Upper lobe of left lung (tissue), 4 donors: ENCODE data around the gene PP2D1.

ENCODE experiments used
- EP300 ChIP-seq, 4 donors: sonication (generic); formaldehyde crosslinking; IDR thresholded peaks; one replicate each; pipeline ENCODE4 v1.5.1; 2017; ENCODE audit warnings: antibody characterized with exemption in 4 of 4, control low read depth in 2 of 4
- POLR2AphosphoS5 ChIP-seq, 2 donors: sonication (generic); formaldehyde crosslinking; IDR thresholded peaks; one replicate each; pipeline ENCODE4 v1.5.1; 2017; ENCODE audit warnings: antibody characterized with exemption in 2 of 2
- TF ChIP-seq, protein P1 (sequence below), 6 experiments: fragments of 450-650 bp in 4 of 6; fragments of 200-600 bp in 2 of 6; sonication (generic) in 2 of 6; IDR thresholded peaks; one replicate each; pipeline ENCODE4 v1.5.1; 2016 to 2019; ENCODE audit warnings: antibody characterized with exemption in 6 of 6

DNA sequence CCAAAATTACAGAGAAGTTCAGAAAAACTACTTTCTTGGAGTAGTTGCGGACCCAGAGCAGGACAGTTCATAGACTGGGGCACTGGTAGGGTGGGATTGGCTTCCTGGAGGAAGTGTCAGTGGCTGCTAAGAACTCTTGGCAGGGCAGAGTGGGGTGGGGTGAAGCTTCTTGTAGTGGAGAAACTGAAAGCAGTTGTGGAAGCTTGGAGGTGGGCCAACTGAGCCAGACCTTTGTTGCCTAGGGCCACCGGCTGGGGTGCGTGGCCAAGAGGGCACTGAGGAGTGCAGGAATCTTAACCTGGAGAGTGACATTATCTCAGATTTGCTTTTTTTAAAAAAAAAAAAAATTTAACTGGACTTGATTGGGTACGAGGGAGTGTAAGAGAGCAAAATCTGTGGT, 31.3 kb upstream of the PP2D1 start:
- TF ChIP-seq, protein P1, sequence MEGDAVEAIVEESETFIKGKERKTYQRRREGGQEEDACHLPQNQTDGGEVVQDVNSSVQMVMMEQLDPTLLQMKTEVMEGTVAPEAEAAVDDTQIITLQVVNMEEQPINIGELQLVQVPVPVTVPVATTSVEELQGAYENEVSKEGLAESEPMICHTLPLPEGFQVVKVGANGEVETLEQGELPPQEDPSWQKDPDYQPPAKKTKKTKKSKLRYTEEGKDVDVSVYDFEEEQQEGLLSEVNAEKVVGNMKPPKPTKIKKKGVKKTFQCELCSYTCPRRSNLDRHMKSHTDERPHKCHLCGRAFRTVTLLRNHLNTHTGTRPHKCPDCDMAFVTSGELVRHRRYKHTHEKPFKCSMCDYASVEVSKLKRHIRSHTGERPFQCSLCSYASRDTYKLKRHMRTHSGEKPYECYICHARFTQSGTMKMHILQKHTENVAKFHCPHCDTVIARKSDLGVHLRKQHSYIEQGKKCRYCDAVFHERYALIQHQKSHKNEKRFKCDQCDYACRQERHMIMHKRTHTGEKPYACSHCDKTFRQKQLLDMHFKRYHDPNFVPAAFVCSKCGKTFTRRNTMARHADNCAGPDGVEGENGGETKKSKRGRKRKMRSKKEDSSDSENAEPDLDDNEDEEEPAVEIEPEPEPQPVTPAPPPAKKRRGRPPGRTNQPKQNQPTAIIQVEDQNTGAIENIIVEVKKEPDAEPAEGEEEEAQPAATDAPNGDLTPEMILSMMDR (IDR thresholded peaks at IDR 0.05): no peak
- TF ChIP-seq EP300 (IDR thresholded peaks at IDR 0.05) (no peak), POLR2AphosphoS5 (IDR thresholded peaks at IDR 0.05) (peak in 1 of 2 donors; percentile 61)
